BJ (cell line): ENCODE results near the gene TRAF1. TPM values are rescaled to one million over a fixed set of nuclear protein-coding genes. Genes with fewer than 3 reads are reported as not detected.

Experiments used
- CTCF ChIA-PET: fragments of 350-600 bp; formaldehyde crosslinking; extraction: SDS; loops from one replicate; lab custom pipeline; 2021; ENCODE audit warnings: antibody characterized with exemption, inconsistent platforms; lab: Yijun Ruan, JAX
- POLR2A ChIA-PET: fragments of 300-600 bp; sonication (Branson Sonifier 250); formaldehyde crosslinking; extraction: SDS; loops from one replicate; lab custom pipeline; 2021; ENCODE audit warnings: antibody characterized with exemption; lab: Charles Lee
- DNase-seq: peaks from one replicate; pipeline ENCODE4 v3.0.0-alpha.2; 2011; ENCODE audit warnings: low read depth
- H3K27me3 ChIP-seq: 2 replicates; pipeline ENCODE4 v1.6.0; 2011; ENCODE audit warnings: low read length; ENCODE audit not compliant: control insufficient read depth, insufficient read depth
- H3K36me3 ChIP-seq: 2 replicates; pipeline ENCODE4 v1.5.1; 2011; ENCODE audit warnings: low read length; ENCODE audit not compliant: control insufficient read depth, insufficient read depth
- H3K4me3 ChIP-seq: 2 replicates; pipeline ENCODE4 v1.5.1; 2011; ENCODE audit warnings: low read depth, mild to moderate bottlenecking, control low read depth, low read length
- polyA plus RNA-seq: library from polyadenylated mRNA; depleted of rRNA; stranded (reverse); fragments of >200 nt; gene quantifications from 2 replicates; pipeline ENCODE4 v1.2.3, GENCODE V29; 2011
- TF ChIP-seq, protein P1 (sequence below): IDR thresholded peaks from 2 replicates; pipeline ENCODE4 v1.5.1; 2011; ENCODE audit warnings: low read depth, mild to moderate bottlenecking, control low read depth, inconsistent platforms, low read length, moderate library complexity; ENCODE audit not compliant: insufficient read depth

Gene TRAF1
- polyA plus RNA-seq, 1 experiment: 3.3 TPM

DNA sequence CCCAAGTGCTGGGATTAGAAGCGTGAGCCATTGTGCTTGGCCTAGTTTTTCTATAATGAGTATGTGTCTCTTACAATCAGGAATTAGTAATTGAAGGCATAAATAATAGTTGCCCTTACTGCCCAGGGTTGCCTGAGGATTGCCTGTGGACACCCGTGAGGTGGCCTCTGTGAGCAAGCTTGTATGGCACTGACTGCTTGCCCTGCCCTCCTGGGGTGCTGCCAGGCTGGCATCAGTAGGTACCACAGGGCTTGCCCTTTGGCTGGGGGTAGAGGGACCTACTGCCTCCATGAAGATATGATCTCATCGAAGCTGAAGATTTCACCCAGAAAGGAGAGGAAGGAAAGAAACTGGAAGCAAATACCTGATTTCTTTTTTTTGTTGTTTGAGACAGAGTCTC, 25.8 kb downstream of the TRAF1 start:
- ChIA-PET POLR2A (no interaction called here), CTCF (interaction anchor here (0.6 to 2.5 kb wide), 2 partner anchors 11 to 12 kb away, joined by 4 to 8 read pairs; no protein-coding TSS in a partner anchor)
- peaks cover 3% of the 10 kb centered on the region; the same call in 1 of the 2 replicates for H3K27me3 ChIP-seq
- DNase-seq: no peak
- H3K4me3 ChIP-seq: no peak overlapping the region
- TF ChIP-seq, protein P1, sequence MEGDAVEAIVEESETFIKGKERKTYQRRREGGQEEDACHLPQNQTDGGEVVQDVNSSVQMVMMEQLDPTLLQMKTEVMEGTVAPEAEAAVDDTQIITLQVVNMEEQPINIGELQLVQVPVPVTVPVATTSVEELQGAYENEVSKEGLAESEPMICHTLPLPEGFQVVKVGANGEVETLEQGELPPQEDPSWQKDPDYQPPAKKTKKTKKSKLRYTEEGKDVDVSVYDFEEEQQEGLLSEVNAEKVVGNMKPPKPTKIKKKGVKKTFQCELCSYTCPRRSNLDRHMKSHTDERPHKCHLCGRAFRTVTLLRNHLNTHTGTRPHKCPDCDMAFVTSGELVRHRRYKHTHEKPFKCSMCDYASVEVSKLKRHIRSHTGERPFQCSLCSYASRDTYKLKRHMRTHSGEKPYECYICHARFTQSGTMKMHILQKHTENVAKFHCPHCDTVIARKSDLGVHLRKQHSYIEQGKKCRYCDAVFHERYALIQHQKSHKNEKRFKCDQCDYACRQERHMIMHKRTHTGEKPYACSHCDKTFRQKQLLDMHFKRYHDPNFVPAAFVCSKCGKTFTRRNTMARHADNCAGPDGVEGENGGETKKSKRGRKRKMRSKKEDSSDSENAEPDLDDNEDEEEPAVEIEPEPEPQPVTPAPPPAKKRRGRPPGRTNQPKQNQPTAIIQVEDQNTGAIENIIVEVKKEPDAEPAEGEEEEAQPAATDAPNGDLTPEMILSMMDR: no peak
- H3K36me3 ChIP-seq: no peaks in the 10 kb centered on the region

DNA sequence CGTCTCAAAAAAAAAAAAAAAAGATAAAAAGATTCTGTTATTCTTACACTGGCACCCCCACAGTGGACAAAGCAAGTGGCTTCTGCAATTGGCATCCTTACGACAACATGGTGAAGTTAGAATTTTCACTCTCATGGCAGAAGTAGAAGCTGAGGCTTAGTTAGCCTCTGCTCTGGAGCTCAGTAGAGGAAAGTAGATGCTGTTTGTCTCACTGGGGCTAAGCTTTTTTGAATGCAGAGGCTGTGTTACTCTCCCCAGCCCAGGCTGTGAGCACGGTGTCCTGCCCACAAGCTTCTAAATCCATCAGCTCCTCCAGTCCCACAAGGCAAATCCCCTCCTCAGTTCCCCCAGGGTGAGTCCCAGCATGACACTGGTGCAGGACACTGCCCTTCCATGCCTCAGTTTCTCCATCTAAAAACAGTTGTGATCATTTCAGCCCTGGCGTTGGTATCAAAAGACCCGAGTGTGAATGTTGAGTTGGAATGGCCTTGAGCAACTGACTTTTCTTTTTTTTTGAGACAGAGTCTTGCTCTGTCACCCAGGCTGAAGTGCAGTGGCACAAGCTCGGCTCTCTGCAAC, 27.0 kb downstream of the TRAF1 start:
- Histone ChIP-seq H3K4me3 (no peak overlapping the region), H3K36me3 (no peaks in the 10 kb centered on the region), H3K27me3 (peaks cover 9% of the 10 kb centered on the region)
- TF ChIP-seq, protein P1: no peak
- no peak for DNase-seq
- POLR2A ChIA-PET: no interaction called here
- CTCF ChIA-PET: interaction anchor here (2.5 kb wide), 1 partner anchor 13 kb away, joined by 8 read pairs; no protein-coding TSS in a partner anchor

DNA sequence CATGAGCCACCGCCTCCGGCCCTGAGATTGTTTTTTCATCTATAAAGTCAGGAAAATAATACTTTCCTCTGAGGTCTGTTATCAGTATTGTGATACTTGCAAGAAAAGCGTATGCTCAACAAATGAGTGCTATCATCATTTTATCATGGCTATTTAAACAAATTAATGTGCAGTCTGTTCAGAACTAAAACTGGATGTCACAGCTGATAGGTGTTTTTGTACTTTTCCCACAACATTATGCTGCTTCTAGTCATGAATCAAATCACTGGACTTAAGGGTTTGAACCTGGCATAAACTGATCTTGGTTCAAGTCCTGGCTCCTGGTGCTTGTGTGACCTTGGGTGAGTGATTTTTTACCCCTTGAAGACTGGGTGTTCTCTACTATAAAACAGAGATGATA, 28.2 kb downstream of the TRAF1 start:
- POLR2A ChIA-PET: no interaction called here
- TF ChIP-seq, protein P1: no peak
- H3K27me3 ChIP-seq: peaks cover 16% of the 10 kb centered on the region
- H3K36me3 ChIP-seq: no peaks in the 10 kb centered on the region
- no peak overlapping the region for H3K4me3 ChIP-seq
- CTCF ChIA-PET: no interaction called here
- no peak for DNase-seq

DNA sequence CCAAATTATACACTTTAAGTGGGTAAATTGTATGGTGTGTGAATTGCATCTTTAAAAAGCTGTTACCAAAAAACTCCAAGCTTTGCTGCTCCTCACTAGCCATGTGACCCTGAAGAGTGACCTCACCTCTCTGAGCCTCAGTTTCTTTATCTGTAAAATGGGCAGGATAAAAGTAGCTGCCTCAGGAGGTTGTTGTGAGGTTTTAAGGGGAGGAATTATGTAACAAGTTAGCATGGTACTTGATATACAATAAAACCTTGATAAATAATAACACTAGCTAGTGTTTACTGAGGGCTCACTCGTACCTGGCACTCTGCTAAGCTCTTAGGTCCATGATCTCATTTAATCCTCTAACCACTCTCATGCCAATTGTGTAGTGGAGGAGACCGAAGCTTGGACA, 30.6 kb downstream of the TRAF1 start:
- CTCF ChIA-PET: interaction anchor here (1.1 to 1.8 kb wide), 2 partner anchors 20 to 30 kb away, joined by 3 to 5 read pairs; no protein-coding TSS in a partner anchor

DNA sequence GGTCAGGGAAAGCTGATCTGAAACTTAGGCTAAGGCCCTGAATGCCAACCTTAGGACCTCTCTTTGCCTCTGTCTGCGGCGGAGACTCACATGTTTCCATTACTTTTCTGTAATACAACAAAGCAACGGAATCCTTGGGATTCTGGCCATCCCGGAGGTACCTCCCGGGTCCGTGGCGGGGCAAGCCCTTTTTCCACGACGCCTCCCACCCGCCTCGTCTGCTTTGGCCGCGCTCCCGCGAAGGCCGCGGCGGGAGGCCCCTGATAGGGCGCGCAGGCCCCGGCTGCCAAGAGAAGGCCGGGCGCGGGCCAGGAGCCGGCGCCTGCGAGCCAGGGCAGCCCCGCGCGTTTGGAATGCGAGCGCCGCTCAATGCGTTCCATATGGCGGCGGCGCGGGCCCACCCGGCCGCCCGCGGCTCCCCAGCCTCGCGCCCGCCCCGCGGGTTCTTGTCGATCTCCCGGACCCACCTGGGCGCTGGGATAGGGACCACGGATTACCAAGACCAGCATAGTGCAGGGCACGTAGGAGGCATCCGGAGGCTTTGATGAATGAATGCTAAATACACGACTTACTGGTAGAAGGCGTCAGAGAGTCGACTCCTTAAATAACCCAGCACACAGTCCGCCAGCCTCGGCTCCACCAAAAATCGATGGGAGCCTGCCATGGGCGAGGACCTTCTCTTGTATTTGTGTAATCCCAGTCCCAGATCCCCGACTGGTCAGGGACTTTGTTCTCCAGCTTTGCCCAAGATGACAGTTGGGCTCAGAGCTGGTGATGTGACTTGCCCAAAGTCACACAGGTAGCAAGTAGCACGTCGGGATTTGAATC, 32.1 kb downstream of the TRAF1 start:
- Histone ChIP-seq H3K4me3 (no peak overlapping the region), H3K27me3 (peaks cover 19% of the 10 kb centered on the region), H3K36me3 (no peaks in the 10 kb centered on the region)
- TF ChIP-seq, protein P1: no peak
- no peak for DNase-seq
- ChIA-PET CTCF (interaction anchor here (0.9 to 1.8 kb wide), 3 partner anchors 21 to 43 kb away, joined by 3 to 5 read pairs (median 4); no protein-coding TSS in a partner anchor), POLR2A (no interaction called here)

More for the DNA sequence above, 30.6 kb downstream of the TRAF1 start:
- H3K36me3 ChIP-seq: no peaks in the 10 kb centered on the region
- no peak overlapping the region for H3K4me3 ChIP-seq
- peaks cover 16% of the 10 kb centered on the region for H3K27me3 ChIP-seq
- TF ChIP-seq, protein P1: no peak
- POLR2A ChIA-PET: no interaction called here
- no peak for DNase-seq
